ENCODE data around the gene URB2. TPM values are rescaled to one million over a fixed set of nuclear protein-coding genes. Genes with fewer than 3 reads are reported as not detected.

Gene URB2
- total and polyA plus RNA-seq, 2 donors (not counting 3 experiments of a cell fraction or from before 2014, with no cell fraction given), result 4.7 to 12.4 TPM

- Histone ChIP-seq H3K4me3 (replicated peaks in 1 of 3; ENCODE audit: insufficient read depth in 1 of 3, low read depth in 1 of 3, low read length in 3 of 3) (no peak overlapping the region), H3K9me3 (replicated peaks; ENCODE audit: control insufficient read depth, insufficient read depth, low read length) (no peaks in the 10 kb centered on the region), H3K27me3 (ENCODE audit: control insufficient read depth in 2 of 2, insufficient read depth in 2 of 2, low read length in 2 of 2) (no peaks in the 10 kb centered on the region), H3K4me1 (ENCODE audit: control insufficient read depth, extremely low read depth, insufficient read depth, low read length) (no peaks in the 10 kb centered on the region), H3K79me2 (ENCODE audit: control insufficient read depth, insufficient read depth, low read length) (no peaks in the 10 kb centered on the region), H3K36me3 (ENCODE audit: control insufficient read depth in 2 of 2, extremely low read depth in 1 of 2, insufficient read depth in 2 of 2, low read length in 2 of 2) (no peaks in the 10 kb centered on the region), H2AFZ (ENCODE audit: low read depth, low read length) (no peak overlapping the region), H3K9me1 (replicated peaks; ENCODE audit: control insufficient read depth, extremely low read depth, insufficient read depth, low read length) (no peaks in the 10 kb centered on the region), H3K4me2 (ENCODE audit: insufficient read depth, low read length) (no peak overlapping the region), H4K20me1 (replicated peaks; ENCODE audit: control insufficient read depth, extremely low read depth, insufficient read depth, low read length) (no peaks in the 10 kb centered on the region), H3K27ac (ENCODE audit: insufficient read depth, low read depth, low read length) (no peak overlapping the region), H3K9ac (replicated peaks; ENCODE audit: extremely low read depth, insufficient read depth, low read length) (no peak overlapping the region)
- CTCF ChIA-PET, result interaction anchor here (2.0 kb wide), 1 partner anchor 18 kb away, joined by 4 read pairs; no protein-coding TSS in a partner anchor
- dilution Hi-C loops (cut with MboI; ENCODE audit: extremely low pct_ligation_motif_present, low sequenced_read_pairs) (no loop called here), intact Hi-C loops (cut with micrococcal nuclease) (no loop called here)
- no TSS peak for BruUV-seq (replicated peaks)
- POLR2A ChIA-PET, result no interaction called here
- TF ChIP-seq MYC (IDR thresholded peaks at IDR 0.05; ENCODE audit: low read depth, low read length) (no peak), POLR2A (IDR thresholded peaks at IDR 0.05; ENCODE audit: low read depth, low read length) (no peak), JUN (IDR thresholded peaks at IDR 0.05; ENCODE audit: borderline replicate concordance, insufficient read depth, insufficient read length, low read depth) (no peak)
- FAIRE-seq (no peak), DNase-seq (ENCODE audit: low read depth, low spot score) (no peak)
Observed at GRCh38 chr1:229693129-229693900, 67.3 kb downstream of the URB2 start.

GRCh38 chr1:229694053-229694693 lies 68.1 kb downstream of the URB2 start:
- dilution Hi-C loops (cut with MboI; ENCODE audit: extremely low pct_ligation_motif_present, low sequenced_read_pairs) (no loop called here), intact Hi-C loops (cut with micrococcal nuclease) (no loop called here)
- H3K9ac ChIP-seq (replicated peaks; ENCODE audit: extremely low read depth, insufficient read depth, low read length), result no peak overlapping the region
- no peaks in the 10 kb centered on the region for H3K79me2 ChIP-seq (ENCODE audit: control insufficient read depth, insufficient read depth, low read length)
- POLR2A ChIA-PET, result no interaction called here
- no peak overlapping the region for H2AFZ ChIP-seq (ENCODE audit: low read depth, low read length)
- FAIRE-seq (no peak), DNase-seq (ENCODE audit: low read depth, low spot score) (no peak)
- no peak overlapping the region for H3K27ac ChIP-seq (ENCODE audit: insufficient read depth, low read depth, low read length)
- no peaks in the 10 kb centered on the region for H3K27me3 ChIP-seq (ENCODE audit: control insufficient read depth in 2 of 2, insufficient read depth in 2 of 2, low read length in 2 of 2)
- no peaks in the 10 kb centered on the region for H4K20me1 ChIP-seq (replicated peaks; ENCODE audit: control insufficient read depth, extremely low read depth, insufficient read depth, low read length)
- no peaks in the 10 kb centered on the region for H3K9me3 ChIP-seq (replicated peaks; ENCODE audit: control insufficient read depth, insufficient read depth, low read length)
- H3K36me3 ChIP-seq (ENCODE audit: control insufficient read depth in 2 of 2, extremely low read depth in 1 of 2, insufficient read depth in 2 of 2, low read length in 2 of 2), result no peaks in the 10 kb centered on the region
- no peak overlapping the region for H3K4me2 ChIP-seq (ENCODE audit: insufficient read depth, low read length)
- no peaks in the 10 kb centered on the region for H3K9me1 ChIP-seq (replicated peaks; ENCODE audit: control insufficient read depth, extremely low read depth, insufficient read depth, low read length)
- no peak overlapping the region for H3K4me3 ChIP-seq (replicated peaks in 1 of 3; ENCODE audit: insufficient read depth in 1 of 3, low read depth in 1 of 3, low read length in 3 of 3)
- BruUV-seq (replicated peaks), result no TSS peak
- CTCF ChIA-PET, result no interaction called here
- TF ChIP-seq POLR2AphosphoS5 (IDR thresholded peaks at IDR 0.05; ENCODE audit: insufficient read depth, low read depth, low read length) (no peak), FOS (IDR thresholded peaks at IDR 0.05; ENCODE audit: borderline replicate concordance, insufficient read depth, low read length) (no peak), POLR2A (IDR thresholded peaks at IDR 0.05; ENCODE audit: low read depth, low read length) (no peak), CTCF (IDR thresholded peaks at IDR 0.05; ENCODE audit: extremely low read depth in 1 of 2, insufficient read depth in 1 of 2, low read depth in 1 of 2, low read length in 2 of 2) (no peak), GATA2 (IDR thresholded peaks at IDR 0.05; ENCODE audit: insufficient read depth, insufficient read length, low read depth, low read length) (no peak), MYC (IDR thresholded peaks at IDR 0.05; ENCODE audit: low read depth, low read length) (no peak), MAX (IDR thresholded peaks at IDR 0.05; ENCODE audit: insufficient read depth, insufficient read length) (no peak), EZH2 (IDR thresholded peaks at IDR 0.05; ENCODE audit: borderline replicate concordance, low read depth, low read length, severe bottlenecking) (no peak), JUN (IDR thresholded peaks at IDR 0.05; ENCODE audit: borderline replicate concordance, insufficient read depth, insufficient read length, low read depth) (no peak)
- no peaks in the 10 kb centered on the region for H3K4me1 ChIP-seq (ENCODE audit: control insufficient read depth, extremely low read depth, insufficient read depth, low read length)

Data from endothelial cell of umbilical vein (primary cell).